Spleen (tissue), 7 donors: Measurements from ENCODE around the gene NT5E.

Source experiments
- POLR2A ChIP-seq, 3 donors: fragments of 450-650 bp; IDR thresholded peaks; one replicate each; pipeline ENCODE4 v1.5.1; 2017; ENCODE audit warnings: antibody characterized with exemption in 3 of 3, mild to moderate bottlenecking in 1 of 3
- TF ChIP-seq, protein P1 (sequence below), 11 experiments: fragments of 200-600 bp in 7 of 11; fragments of 450-650 bp in 4 of 11; sonication (generic) in 4 of 11; IDR thresholded peaks in 8 of 11; conservative IDR thresholded peaks in 3 of 11; 1 replicate in 7 of 11; 2 replicates in 4 of 11; pipeline versions ENCODE4 v1.4.0 to v1.8.0; 2016 to 2021; ENCODE audit warnings: antibody characterized with exemption in 11 of 11, inconsistent platforms in 4 of 11, mild to moderate bottlenecking in 1 of 11
- donor health status: DM: no; HTN: no; CAD: no; lungs with moderate emphysema.
- donor health status: DM: no; HTN: no; CAD: no.
- donor health status: DM: no; HTN: no; CAD: no.

DNA sequence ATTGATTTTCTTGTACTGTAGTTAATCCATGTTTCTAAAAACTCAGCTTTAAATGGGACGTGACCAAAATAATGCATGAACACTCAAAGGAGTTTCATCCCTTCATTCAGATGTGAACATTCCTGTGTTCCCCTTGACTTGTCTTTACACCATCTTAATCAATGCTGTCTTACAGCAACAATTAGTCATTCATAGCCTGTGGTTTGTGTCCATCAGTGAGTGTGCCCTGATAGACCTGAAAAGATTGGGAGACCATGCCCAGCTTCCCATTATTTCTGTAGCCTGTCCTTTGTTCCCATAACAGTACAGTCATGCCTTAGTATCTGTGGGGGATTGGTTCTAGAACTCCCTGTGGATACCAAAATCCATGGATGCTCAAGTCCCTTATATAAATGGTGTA, 23.9 kb downstream of the NT5E start:
- TF ChIP-seq POLR2A (IDR thresholded peaks at IDR 0.05) = no peak
- TF ChIP-seq, protein P1, sequence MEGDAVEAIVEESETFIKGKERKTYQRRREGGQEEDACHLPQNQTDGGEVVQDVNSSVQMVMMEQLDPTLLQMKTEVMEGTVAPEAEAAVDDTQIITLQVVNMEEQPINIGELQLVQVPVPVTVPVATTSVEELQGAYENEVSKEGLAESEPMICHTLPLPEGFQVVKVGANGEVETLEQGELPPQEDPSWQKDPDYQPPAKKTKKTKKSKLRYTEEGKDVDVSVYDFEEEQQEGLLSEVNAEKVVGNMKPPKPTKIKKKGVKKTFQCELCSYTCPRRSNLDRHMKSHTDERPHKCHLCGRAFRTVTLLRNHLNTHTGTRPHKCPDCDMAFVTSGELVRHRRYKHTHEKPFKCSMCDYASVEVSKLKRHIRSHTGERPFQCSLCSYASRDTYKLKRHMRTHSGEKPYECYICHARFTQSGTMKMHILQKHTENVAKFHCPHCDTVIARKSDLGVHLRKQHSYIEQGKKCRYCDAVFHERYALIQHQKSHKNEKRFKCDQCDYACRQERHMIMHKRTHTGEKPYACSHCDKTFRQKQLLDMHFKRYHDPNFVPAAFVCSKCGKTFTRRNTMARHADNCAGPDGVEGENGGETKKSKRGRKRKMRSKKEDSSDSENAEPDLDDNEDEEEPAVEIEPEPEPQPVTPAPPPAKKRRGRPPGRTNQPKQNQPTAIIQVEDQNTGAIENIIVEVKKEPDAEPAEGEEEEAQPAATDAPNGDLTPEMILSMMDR (IDR thresholded peaks at IDR 0.05 in 8 of 11, conservative IDR thresholded peaks at IDR 0.05 in 3 of 11) = no peak
